ENCODE data around the gene NTNG1. TPM values are rescaled to one million over a fixed set of nuclear protein-coding genes. Genes with fewer than 3 reads are reported as not detected.

The NTNG1 gene
- total and polyA plus RNA-seq, 12 donors, result 0.13 to 4.6 (median 2.8) TPM; not detected in 2

- intact Hi-C loops (cut with DNase I), result no loop called here
- no peak overlapping the region for H3K27ac ChIP-seq
- DNase-seq, result no peak
- H3K4me3 ChIP-seq, result no peak overlapping the region
- H3K27me3 ChIP-seq, result no peaks in the 10 kb centered on the region
- TF ChIP-seq, protein P1, sequence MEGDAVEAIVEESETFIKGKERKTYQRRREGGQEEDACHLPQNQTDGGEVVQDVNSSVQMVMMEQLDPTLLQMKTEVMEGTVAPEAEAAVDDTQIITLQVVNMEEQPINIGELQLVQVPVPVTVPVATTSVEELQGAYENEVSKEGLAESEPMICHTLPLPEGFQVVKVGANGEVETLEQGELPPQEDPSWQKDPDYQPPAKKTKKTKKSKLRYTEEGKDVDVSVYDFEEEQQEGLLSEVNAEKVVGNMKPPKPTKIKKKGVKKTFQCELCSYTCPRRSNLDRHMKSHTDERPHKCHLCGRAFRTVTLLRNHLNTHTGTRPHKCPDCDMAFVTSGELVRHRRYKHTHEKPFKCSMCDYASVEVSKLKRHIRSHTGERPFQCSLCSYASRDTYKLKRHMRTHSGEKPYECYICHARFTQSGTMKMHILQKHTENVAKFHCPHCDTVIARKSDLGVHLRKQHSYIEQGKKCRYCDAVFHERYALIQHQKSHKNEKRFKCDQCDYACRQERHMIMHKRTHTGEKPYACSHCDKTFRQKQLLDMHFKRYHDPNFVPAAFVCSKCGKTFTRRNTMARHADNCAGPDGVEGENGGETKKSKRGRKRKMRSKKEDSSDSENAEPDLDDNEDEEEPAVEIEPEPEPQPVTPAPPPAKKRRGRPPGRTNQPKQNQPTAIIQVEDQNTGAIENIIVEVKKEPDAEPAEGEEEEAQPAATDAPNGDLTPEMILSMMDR (IDR thresholded peaks at IDR 0.05), result no peak
- TF ChIP-seq POLR2A (IDR thresholded peaks at IDR 0.05), result no peak
- H3K36me3 ChIP-seq (replicated peaks in 1 of 2), result no peaks in the 10 kb centered on the region
- no peaks in the 10 kb centered on the region for H3K9me3 ChIP-seq (replicated peaks in 1 of 3)
- no peaks in the 10 kb centered on the region for H3K4me1 ChIP-seq (replicated peaks in 1 of 2)
- WGBS, 4 donors, result 70 to 81% (median 74%) methylated on average over 5 of the region's 5 CpGs
Measured at GRCh38 chr1:107171333-107171732, 30.5 kb downstream of the NTNG1 start.

DNA sequence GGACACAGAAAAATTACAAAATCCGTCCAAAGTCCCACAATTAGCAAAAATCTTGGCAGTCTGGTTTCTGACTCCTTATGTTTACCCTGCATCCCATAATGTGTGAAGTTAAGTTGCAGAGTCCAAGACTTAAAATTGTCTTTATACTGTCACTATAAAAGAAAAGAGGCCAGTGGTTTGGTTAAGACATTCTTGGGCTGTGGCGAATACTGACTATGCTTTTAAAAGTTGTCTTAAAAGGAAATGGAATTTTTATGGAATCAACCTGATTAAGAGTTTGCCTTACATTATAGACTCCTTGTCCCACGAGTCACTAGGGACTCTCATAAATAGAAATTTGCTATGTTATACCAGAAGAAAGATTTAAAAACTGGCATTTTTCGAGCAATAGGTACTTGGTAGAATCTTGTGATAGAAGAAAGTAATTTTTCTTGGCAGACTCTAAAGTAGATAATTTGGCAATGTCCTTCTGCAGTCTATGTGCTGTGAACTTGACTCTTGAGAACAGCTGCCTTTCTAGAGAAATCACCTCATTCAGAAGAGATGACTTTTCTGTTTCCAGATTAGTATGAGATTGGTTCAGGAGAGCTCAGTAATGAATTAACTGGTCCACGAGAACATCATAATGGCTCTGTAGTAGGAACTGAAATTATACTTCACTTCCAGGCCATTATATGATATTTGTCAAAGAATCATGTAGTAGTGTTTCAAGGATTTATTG is 31.8 kb downstream of the NTNG1 start:
- DNase-seq, result no peak

DNA sequence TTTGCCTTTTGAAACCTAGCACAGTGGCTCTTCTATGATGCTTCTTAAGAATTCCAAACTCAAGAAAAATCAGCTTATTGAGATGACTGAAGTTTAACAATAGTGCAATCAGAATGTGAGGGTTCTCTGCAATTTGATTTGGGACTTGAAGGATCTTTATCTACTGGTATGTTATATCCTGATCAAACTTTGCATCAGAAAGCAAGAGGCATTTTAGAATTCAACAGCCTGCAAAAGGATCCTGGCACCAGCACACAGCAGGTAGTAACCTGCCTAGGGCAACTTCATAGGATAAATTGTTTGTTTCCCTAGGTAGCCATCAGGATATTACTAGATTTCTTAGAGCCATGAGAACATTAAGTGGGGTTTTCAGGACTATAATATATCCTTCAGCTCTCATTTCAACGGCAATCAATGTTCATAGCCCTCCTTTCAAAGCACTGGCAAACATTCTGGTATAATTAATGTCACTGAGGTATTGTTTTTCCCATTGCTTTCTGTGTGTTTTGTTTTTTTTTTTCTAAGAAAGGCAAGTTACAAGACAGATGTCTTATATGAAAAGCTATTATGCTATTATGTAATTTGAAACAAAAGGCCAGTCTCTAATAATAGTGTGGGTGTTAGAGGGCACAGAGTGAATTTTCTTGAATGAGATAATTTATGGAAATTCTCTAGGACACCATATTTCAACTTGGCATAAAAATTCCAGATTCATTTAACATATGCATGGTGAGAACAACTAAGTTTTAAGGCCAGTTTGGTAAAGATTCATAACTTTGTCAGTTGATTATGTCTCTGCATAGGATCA is 34.5 kb downstream of the NTNG1 start:
- no peaks in the 10 kb centered on the region for H3K9me3 ChIP-seq (replicated peaks in 1 of 3)
- no peak overlapping the region for H3K27ac ChIP-seq
- TF ChIP-seq POLR2A (IDR thresholded peaks at IDR 0.05), result no peak
- TF ChIP-seq, protein P1 (IDR thresholded peaks at IDR 0.05), result no peak
- no peaks in the 10 kb centered on the region for H3K36me3 ChIP-seq (replicated peaks in 1 of 2)
- no peaks in the 10 kb centered on the region for H3K27me3 ChIP-seq
- no peak for DNase-seq
- 29 to 44% (median 36%) methylated on average over 1 of the region's 1 CpG for WGBS, 4 donors
- no peak overlapping the region for H3K4me3 ChIP-seq
- no peaks in the 10 kb centered on the region for H3K4me1 ChIP-seq (replicated peaks in 1 of 2)
- intact Hi-C loops (cut with DNase I), result no loop called here

More for the DNA sequence above, 31.8 kb downstream of the NTNG1 start:
- H3K9me3 ChIP-seq (replicated peaks in 1 of 3), result no peaks in the 10 kb centered on the region
- H3K27me3 ChIP-seq, result no peaks in the 10 kb centered on the region
- no peak overlapping the region for H3K27ac ChIP-seq
- no peaks in the 10 kb centered on the region for H3K4me1 ChIP-seq (replicated peaks in 1 of 2)
- no peaks in the 10 kb centered on the region for H3K36me3 ChIP-seq (replicated peaks in 1 of 2)
- TF ChIP-seq, protein P1 (IDR thresholded peaks at IDR 0.05), result no peak
- TF ChIP-seq POLR2A (IDR thresholded peaks at IDR 0.05), result no peak
- intact Hi-C loops (cut with DNase I), result no loop called here
- 59 to 67% (median 64%) methylated on average over 5 of the region's 5 CpGs for WGBS, 4 donors
- H3K4me3 ChIP-seq, result no peak overlapping the region

- Histone ChIP-seq H3K27ac (no peak overlapping the region), H3K4me1 (replicated peaks in 1 of 2) (no peaks in the 10 kb centered on the region), H3K4me3 (no peak overlapping the region), H3K9me3 (replicated peaks in 1 of 3) (no peaks in the 10 kb centered on the region), H3K27me3 (no peaks in the 10 kb centered on the region), H3K36me3 (replicated peaks in 1 of 2) (no peaks in the 10 kb centered on the region)
- TF ChIP-seq, protein P1 (IDR thresholded peaks at IDR 0.05), result no peak
- TF ChIP-seq POLR2A (IDR thresholded peaks at IDR 0.05), result no peak
- 21 to 37% (median 27%) methylated on average over 4 to 5 of the region's 5 CpGs for WGBS, 4 donors
- intact Hi-C loops (cut with DNase I), result no loop called here
- no peak for DNase-seq
Measured at GRCh38 chr1:107181253-107181969, 40.6 kb downstream of the NTNG1 start.
